Glutamatergic neuron (in vitro differentiated cells): ENCODE measurements around the gene SCN1B. TPM values are rescaled to one million over a fixed set of nuclear protein-coding genes. Genes with fewer than 3 reads are reported as not detected.

Source experiments
- DNase-seq: peaks from one replicate; pipeline ENCODE4 v3.0.0; 2022
- H3K27ac Mint-ChIP-seq: one replicate; pipeline ENCODE4 v1.8.0; 2020; ENCODE audit warnings: mild to moderate bottlenecking, mixed read lengths, inconsistent platforms; ENCODE audit not compliant: unreplicated experiment
- H3K27me3 Mint-ChIP-seq: one replicate; pipeline ENCODE4 v1.8.0; 2020; ENCODE audit warnings: mild to moderate bottlenecking, moderate library complexity, mixed read lengths, inconsistent platforms; ENCODE audit not compliant: unreplicated experiment
- H3K36me3 Mint-ChIP-seq: one replicate; pipeline ENCODE4 v1.8.0; 2020; ENCODE audit warnings: mild to moderate bottlenecking, mixed read lengths, inconsistent platforms; ENCODE audit not compliant: unreplicated experiment
- H3K4me1 Mint-ChIP-seq: one replicate; pipeline ENCODE4 v1.8.0; 2020; ENCODE audit warnings: mild to moderate bottlenecking, low read depth, mixed read lengths, inconsistent platforms; ENCODE audit not compliant: unreplicated experiment
- H3K4me3 Mint-ChIP-seq: one replicate; pipeline ENCODE4 v1.8.0; 2020; ENCODE audit warnings: mild to moderate bottlenecking, mixed read lengths, inconsistent platforms; ENCODE audit not compliant: unreplicated experiment
- H3K9me3 Mint-ChIP-seq: one replicate; pipeline ENCODE4 v1.8.0; 2020; ENCODE audit warnings: mild to moderate bottlenecking, moderate library complexity, mixed read lengths, inconsistent platforms; ENCODE audit not compliant: unreplicated experiment
- total RNA-seq: library from RNA; stranded (reverse); fragmentation: NEBNext Ultra II Directional; extraction: Animal tissue kit (Norgen Biotek cat#: 25700); gene quantifications from one replicate; pipeline ENCODE4 v1.2.1, GENCODE V29; 2021; ENCODE audit not compliant: unreplicated experiment
- TF ChIP-seq, protein P1 (sequence below): fragments of 200-600 bp; sonication (generic); IDR thresholded peaks from one replicate; pipeline ENCODE4 v1.5.0; 2021; ENCODE audit not compliant: partially characterized antibody, unreplicated experiment

The SCN1B gene
- total RNA-seq, 1 donor from 2014 or later, result 12.0 TPM

DNA sequence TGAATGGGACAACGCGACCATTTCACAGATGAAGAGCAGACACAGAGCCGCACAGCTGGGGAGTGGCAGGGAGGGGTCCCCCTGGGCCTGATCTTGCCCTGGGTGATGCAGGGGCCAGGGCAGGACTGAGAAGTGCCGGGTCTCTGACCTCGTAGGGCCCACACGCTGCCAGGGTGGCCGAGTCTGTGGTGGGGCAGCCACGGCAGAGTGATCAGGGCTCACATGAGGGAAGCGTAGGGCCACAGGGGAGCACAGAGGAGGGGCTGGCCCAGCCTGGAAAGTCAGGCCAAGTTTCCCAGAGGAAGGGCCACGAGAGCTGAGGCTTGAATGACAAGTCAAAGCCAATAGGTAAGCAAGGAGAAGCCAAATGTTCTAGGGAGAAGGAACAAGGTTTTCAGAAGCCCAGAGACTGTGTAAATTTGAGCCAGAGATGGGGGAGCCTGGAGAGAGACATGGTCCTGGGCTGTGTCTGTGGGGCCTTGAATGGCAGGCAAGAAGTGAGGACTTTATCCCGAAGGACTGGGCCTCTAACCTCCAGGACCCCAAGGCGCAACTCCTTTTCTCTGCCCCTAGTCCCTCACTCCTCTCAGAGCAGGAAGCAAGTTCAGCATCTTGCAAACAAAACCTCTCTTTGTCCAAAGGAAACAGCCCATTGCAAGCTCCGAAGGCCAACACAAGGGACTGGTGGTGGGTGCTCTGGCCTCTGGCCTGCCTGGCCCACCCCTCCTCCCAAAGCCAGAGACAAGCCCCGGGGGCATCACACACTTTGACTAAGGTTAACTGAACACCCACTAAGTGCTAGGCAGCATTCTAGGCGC, 53.6 kb downstream of the SCN1B start:
- peaks cover 12% of the 10 kb centered on the region for H3K4me1 Mint-ChIP-seq
- peaks cover 13% of the 10 kb centered on the region for H3K9me3 Mint-ChIP-seq
- peaks cover 21% of the 10 kb centered on the region for H3K27me3 Mint-ChIP-seq
- no peaks in the 10 kb centered on the region for H3K36me3 Mint-ChIP-seq
- no peak for DNase-seq
- H3K4me3 Mint-ChIP-seq, result no peak overlapping the region
- TF ChIP-seq, protein P1, sequence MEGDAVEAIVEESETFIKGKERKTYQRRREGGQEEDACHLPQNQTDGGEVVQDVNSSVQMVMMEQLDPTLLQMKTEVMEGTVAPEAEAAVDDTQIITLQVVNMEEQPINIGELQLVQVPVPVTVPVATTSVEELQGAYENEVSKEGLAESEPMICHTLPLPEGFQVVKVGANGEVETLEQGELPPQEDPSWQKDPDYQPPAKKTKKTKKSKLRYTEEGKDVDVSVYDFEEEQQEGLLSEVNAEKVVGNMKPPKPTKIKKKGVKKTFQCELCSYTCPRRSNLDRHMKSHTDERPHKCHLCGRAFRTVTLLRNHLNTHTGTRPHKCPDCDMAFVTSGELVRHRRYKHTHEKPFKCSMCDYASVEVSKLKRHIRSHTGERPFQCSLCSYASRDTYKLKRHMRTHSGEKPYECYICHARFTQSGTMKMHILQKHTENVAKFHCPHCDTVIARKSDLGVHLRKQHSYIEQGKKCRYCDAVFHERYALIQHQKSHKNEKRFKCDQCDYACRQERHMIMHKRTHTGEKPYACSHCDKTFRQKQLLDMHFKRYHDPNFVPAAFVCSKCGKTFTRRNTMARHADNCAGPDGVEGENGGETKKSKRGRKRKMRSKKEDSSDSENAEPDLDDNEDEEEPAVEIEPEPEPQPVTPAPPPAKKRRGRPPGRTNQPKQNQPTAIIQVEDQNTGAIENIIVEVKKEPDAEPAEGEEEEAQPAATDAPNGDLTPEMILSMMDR, result no peak
- no peak overlapping the region for H3K27ac Mint-ChIP-seq

DNA sequence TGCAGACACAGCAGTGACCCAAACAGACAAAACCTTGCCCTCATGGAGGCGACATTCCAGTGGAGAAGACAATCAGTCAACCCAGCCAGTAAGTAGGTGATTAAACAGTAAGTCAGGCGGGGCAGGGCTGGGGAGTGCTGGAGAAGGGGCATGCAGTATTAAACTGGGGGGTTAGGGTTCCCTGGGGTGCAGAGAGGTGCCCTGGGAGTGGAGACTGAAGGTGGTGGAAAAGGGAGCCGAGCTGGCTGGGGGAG, 54.2 kb downstream of the SCN1B start:
- TF ChIP-seq, protein P1, result no peak
- peaks cover 13% of the 10 kb centered on the region for H3K9me3 Mint-ChIP-seq
- no peak overlapping the region for H3K4me3 Mint-ChIP-seq
- H3K27me3 Mint-ChIP-seq, result peaks cover 17% of the 10 kb centered on the region
- no peaks in the 10 kb centered on the region for H3K36me3 Mint-ChIP-seq
- peaks cover 11% of the 10 kb centered on the region for H3K4me1 Mint-ChIP-seq
- no peak for DNase-seq
- H3K27ac Mint-ChIP-seq, result no peak overlapping the region

- peaks cover 15% of the 10 kb centered on the region for H3K4me1 Mint-ChIP-seq
- H3K27ac Mint-ChIP-seq, result no peak overlapping the region
- H3K4me3 Mint-ChIP-seq, result no peak overlapping the region
- no peaks in the 10 kb centered on the region for H3K36me3 Mint-ChIP-seq
- no peak for DNase-seq
- TF ChIP-seq, protein P1, result no peak
- peaks cover 17% of the 10 kb centered on the region for H3K27me3 Mint-ChIP-seq
- peaks cover 13% of the 10 kb centered on the region for H3K9me3 Mint-ChIP-seq
Measured at GRCh38 chr19:35085947-35086346, 55.7 kb downstream of the SCN1B start.

GRCh38 chr19:35086455-35086854, 56.2 kb downstream of the SCN1B start:
- peaks cover 15% of the 10 kb centered on the region for H3K4me1 Mint-ChIP-seq
- no peaks in the 10 kb centered on the region for H3K36me3 Mint-ChIP-seq
- DNase-seq, result no peak
- TF ChIP-seq, protein P1, result no peak
- H3K4me3 Mint-ChIP-seq, result no peak overlapping the region
- H3K9me3 Mint-ChIP-seq, result peaks cover 13% of the 10 kb centered on the region
- no peak overlapping the region for H3K27ac Mint-ChIP-seq
- peaks cover 17% of the 10 kb centered on the region for H3K27me3 Mint-ChIP-seq

GRCh38 chr19:35087393-35087792, 57.1 kb downstream of the SCN1B start:
- DNase-seq, result no peak

More at GRCh38 chr19:35087393-35087792, 57.1 kb downstream of the SCN1B start:
- Mint-ChIP-seq H3K27ac (peak overlapping the region; percentile 52), H3K27me3 (peaks cover 16% of the 10 kb centered on the region), H3K4me3 (no peak overlapping the region), H3K36me3 (no peaks in the 10 kb centered on the region), H3K4me1 (peaks cover 15% of the 10 kb centered on the region), H3K9me3 (peaks cover 13% of the 10 kb centered on the region)
- TF ChIP-seq, protein P1, result no peak
